ENCODE measurements around the gene CCDC88B.

CCDC88B gene

DNA sequence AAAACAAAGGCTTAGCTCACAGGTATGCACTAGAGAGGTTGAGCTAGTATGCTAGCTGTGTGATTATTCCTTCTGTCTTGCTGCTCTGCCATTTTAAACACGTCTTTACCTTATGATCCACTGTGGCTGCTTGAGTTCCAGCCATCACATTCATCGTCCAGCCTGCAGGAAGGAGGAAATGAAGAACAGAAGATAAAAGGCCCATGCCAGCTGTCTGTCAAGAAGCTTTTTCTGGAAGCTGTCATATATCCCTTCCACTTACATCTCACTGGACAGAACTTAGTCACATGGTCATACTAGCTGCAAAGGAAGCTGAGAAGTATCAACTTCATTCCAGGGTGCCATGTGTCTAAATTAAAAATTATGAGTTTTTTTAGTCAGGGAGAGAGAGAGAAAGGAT is 12.6 kb upstream of the CCDC88B start:
- Histone ChIP-seq H3K27me3 (replicated peaks; ENCODE audit: control insufficient read depth, insufficient read depth, low read length) (no peaks in the 10 kb centered on the region), H3K36me3 (ENCODE audit: control insufficient read depth, insufficient read depth, low read length) (peaks cover 7% of the 10 kb centered on the region), H3K4me3 (replicated peaks; ENCODE audit: low read depth, low read length) (no peak overlapping the region)
- TF ChIP-seq, protein P1, sequence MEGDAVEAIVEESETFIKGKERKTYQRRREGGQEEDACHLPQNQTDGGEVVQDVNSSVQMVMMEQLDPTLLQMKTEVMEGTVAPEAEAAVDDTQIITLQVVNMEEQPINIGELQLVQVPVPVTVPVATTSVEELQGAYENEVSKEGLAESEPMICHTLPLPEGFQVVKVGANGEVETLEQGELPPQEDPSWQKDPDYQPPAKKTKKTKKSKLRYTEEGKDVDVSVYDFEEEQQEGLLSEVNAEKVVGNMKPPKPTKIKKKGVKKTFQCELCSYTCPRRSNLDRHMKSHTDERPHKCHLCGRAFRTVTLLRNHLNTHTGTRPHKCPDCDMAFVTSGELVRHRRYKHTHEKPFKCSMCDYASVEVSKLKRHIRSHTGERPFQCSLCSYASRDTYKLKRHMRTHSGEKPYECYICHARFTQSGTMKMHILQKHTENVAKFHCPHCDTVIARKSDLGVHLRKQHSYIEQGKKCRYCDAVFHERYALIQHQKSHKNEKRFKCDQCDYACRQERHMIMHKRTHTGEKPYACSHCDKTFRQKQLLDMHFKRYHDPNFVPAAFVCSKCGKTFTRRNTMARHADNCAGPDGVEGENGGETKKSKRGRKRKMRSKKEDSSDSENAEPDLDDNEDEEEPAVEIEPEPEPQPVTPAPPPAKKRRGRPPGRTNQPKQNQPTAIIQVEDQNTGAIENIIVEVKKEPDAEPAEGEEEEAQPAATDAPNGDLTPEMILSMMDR (IDR thresholded peaks at IDR 0.05; ENCODE audit: insufficient read depth, low read length, poor library complexity, severe bottlenecking) = no peak
- DNase-seq (ENCODE audit: extremely low read depth, insufficient read length) = no peak

DNA sequence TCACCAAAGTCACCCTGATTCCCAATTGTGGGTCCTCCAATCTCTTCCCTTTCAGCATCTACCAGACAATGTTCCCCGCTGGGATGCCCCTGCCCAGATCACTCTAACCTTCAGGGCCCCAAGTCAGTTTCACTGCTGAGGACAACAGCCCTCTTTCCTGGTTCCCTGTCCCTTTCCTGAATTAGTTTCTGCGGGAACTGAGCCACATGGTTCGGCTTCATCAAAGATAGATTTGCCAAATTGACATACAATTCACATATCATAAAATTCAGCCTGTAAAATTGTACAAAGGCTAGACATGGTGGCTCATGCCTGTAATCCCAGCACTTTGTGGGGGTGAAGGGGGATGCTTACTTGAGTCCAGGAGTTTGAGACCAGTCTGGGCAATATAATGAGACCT is 12.0 kb upstream of the CCDC88B start:
- no peaks in the 10 kb centered on the region for H3K27me3 ChIP-seq (replicated peaks; ENCODE audit: control insufficient read depth, insufficient read depth, low read length)
- H3K4me3 ChIP-seq (replicated peaks; ENCODE audit: low read depth, low read length) = no peak overlapping the region
- no peak for DNase-seq (ENCODE audit: extremely low read depth, insufficient read length)
- TF ChIP-seq, protein P1 (IDR thresholded peaks at IDR 0.05; ENCODE audit: insufficient read depth, low read length, poor library complexity, severe bottlenecking) = no peak
- peaks cover 3% of the 10 kb centered on the region for H3K36me3 ChIP-seq (ENCODE audit: control insufficient read depth, insufficient read depth, low read length)

DNA sequence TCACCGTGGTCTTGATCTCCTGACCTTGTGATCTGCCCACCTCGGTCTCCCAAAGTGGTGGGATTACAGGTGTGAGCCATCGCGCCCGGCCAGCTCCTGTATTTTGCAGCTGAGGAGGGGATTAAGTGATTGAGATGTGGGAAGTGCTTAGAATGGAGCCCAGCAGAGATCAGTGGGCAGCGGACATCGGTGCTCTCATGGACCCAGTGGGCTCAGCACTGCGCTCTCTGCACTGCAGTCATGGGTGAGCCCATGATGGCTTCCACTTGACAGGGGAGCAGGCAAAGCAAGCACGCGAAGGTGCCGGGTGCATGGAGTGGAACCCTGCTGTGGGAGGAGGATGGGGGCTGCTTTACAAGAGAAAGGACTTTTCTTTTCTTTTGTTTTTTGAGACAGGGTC is 9.1 kb upstream of the CCDC88B start:
- Histone ChIP-seq H3K4me3 (replicated peaks; ENCODE audit: low read depth, low read length) (no peak overlapping the region), H3K27me3 (replicated peaks; ENCODE audit: control insufficient read depth, insufficient read depth, low read length) (no peaks in the 10 kb centered on the region), H3K36me3 (ENCODE audit: control insufficient read depth, insufficient read depth, low read length) (no peaks in the 10 kb centered on the region; the same call in 1 of the 2 replicates)
- no peak for DNase-seq (ENCODE audit: extremely low read depth, insufficient read length)
- TF ChIP-seq, protein P1 (IDR thresholded peaks at IDR 0.05; ENCODE audit: insufficient read depth, low read length, poor library complexity, severe bottlenecking) = no peak

DNA sequence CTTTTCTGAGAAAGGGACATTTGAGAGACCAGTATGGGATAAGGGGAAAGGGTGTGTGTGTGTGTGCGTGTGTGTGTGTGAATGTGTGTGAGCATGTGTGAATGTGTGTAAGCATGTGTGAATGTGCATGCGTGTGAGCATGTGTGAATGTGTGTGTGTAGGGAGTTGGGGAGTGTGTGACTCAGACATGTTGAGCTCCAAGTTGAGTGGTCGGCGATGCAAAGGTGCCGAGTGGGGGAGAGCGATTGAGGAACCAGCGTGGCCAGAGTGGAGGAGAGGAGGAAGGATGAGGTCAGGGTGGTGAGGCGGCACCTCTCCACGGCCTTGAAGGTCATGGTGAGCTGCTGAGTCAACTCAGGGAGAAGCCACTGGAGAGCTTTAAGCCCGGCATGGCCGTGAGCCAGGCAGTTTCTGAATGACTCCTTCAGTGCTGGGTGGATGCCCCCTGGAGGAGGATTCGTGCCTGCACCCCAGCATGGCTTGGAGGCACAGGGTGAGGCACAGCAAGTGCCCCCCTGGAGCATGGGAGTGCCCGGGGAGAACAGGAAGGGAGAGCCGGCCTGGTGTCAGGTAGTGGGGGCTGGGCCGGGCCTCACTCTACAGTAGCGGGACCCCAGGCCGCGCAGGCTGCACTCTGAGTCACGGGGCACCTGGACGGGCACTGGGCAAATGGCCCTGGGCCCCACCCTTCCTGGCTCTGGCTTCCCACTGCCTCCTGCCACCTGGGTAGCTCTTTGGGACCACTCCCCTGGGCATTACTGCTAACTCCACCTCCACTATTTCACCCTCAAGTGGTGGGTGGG is 8.2 kb upstream of the CCDC88B start:
- Histone ChIP-seq H3K4me3 (replicated peaks; ENCODE audit: low read depth, low read length) (no peak overlapping the region), H3K36me3 (ENCODE audit: control insufficient read depth, insufficient read depth, low read length) (no peaks in the 10 kb centered on the region; the same call in 1 of the 2 replicates), H3K27me3 (replicated peaks; ENCODE audit: control insufficient read depth, insufficient read depth, low read length) (no peaks in the 10 kb centered on the region)
- TF ChIP-seq, protein P1 (IDR thresholded peaks at IDR 0.05; ENCODE audit: insufficient read depth, low read length, poor library complexity, severe bottlenecking) = peak; percentile 79
- peak; percentile 83 for DNase-seq (ENCODE audit: extremely low read depth, insufficient read length)

GRCh38 chr11:64333556-64333955 is 6.4 kb upstream of the CCDC88B start:
- Histone ChIP-seq H3K27me3 (replicated peaks; ENCODE audit: control insufficient read depth, insufficient read depth, low read length) (no peaks in the 10 kb centered on the region), H3K36me3 (ENCODE audit: control insufficient read depth, insufficient read depth, low read length) (peaks cover 3% of the 10 kb centered on the region), H3K4me3 (replicated peaks; ENCODE audit: low read depth, low read length) (no peak overlapping the region)
- DNase-seq (ENCODE audit: extremely low read depth, insufficient read length) = no peak
- TF ChIP-seq, protein P1 (IDR thresholded peaks at IDR 0.05; ENCODE audit: insufficient read depth, low read length, poor library complexity, severe bottlenecking) = no peak

All from GM06990 (cell line).